GM21786 (cell line): ENCODE measurements around the gene FEV.

ENCODE experiments used
- ATAC-seq: cut with Tn5 transposase; IDR thresholded peaks from one replicate; pipeline ENCODE4 v1.9.1; 2021; ENCODE audit not compliant: unreplicated experiment

FEV gene

GRCh38 chr2:218993345-218994315, 8.6 kb upstream of the FEV start, which contains the start of gene CRYBA2:
Gene CRYBA2 (minus strand): TSS chr2:218993422. CDS start chr2:218993176, 246 bp downstream.
- no peak for ATAC-seq

GRCh38 chr2:218992703-218993344, 7.8 kb upstream of the FEV start:
- no peak for ATAC-seq

- no peak for ATAC-seq
Measured at GRCh38 chr2:218992196-218992595, 7.2 kb upstream of the FEV start.

GRCh38 chr2:218991674-218992168, 6.7 kb upstream of the FEV start:
- ATAC-seq: no peak

DNA sequence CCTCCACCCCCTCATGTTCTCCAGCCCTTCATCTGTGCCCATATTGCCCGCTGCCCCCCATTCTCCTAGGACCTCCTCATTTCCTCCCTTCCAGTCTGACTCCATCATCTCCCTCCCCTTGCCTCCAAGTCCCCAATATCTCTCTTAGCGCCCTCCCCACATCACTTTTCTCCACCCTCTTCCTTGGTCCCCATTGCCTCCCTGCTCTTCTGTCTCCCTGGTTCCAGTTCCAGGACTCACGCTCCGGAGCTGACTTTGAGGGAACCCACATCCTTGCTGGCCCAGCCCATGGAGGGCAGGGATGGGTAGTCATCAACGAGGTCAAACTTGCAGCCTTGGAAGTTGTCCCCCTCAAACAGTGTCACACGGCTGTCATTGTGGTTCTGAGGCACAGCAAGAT, 5.6 kb upstream of the FEV start:
- no peak for ATAC-seq

- no peak for ATAC-seq
Measured at GRCh38 chr2:218990052-218990451, 5.1 kb upstream of the FEV start.

- no peak for ATAC-seq
Measured at GRCh38 chr2:218988650-218989049, 3.7 kb upstream of the FEV start.

DNA sequence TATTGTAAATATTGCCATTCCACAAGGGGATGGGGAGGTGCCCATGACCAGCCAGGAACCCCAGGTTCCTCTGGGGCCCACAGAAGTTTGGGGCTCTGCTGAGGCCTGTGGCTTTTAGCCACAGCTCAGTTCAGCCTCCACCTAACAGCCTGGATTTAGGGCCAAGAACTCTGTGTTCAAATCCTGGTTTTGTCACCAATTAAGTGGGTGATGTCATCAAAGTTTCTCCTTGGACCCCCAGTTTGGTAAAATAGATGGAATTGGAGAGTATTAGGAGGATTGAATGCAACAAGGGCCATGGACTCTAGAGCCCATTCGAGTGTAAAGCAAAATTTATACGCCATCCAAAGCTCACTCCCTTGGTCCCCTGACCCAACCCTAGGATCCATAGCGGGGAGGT, 3.2 kb upstream of the FEV start:
- ATAC-seq: no peak

DNA sequence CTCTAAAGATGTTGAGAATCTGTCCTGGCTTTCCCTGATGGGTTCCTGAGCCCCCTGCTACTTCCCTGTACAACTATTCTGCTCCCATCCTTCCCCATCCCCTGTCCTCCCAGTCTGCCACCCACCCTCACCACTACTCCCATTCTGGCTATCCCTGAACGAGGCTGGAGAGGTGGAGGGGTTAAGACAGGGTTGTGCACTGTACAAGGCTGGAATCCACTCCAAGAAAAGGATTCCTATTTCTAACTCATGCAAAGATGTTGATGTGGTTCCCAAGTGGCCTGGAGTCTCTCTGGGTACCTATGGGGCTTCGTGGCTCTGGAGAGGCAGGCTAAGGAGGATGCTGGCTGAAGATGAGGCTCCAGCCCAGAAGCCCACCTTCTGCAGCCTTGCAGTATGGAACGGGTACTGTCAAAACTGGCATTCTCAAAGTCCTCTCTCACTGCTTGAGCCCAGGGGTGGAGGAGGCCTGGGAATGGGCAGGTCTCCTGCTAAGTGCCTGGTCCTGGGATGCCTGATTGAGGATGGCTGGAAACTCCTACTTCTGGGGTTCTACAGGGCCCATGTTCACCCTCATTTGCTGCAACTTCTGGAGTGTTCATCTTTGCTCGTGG, 1.3 kb upstream of the FEV start:
- no peak for ATAC-seq

DNA sequence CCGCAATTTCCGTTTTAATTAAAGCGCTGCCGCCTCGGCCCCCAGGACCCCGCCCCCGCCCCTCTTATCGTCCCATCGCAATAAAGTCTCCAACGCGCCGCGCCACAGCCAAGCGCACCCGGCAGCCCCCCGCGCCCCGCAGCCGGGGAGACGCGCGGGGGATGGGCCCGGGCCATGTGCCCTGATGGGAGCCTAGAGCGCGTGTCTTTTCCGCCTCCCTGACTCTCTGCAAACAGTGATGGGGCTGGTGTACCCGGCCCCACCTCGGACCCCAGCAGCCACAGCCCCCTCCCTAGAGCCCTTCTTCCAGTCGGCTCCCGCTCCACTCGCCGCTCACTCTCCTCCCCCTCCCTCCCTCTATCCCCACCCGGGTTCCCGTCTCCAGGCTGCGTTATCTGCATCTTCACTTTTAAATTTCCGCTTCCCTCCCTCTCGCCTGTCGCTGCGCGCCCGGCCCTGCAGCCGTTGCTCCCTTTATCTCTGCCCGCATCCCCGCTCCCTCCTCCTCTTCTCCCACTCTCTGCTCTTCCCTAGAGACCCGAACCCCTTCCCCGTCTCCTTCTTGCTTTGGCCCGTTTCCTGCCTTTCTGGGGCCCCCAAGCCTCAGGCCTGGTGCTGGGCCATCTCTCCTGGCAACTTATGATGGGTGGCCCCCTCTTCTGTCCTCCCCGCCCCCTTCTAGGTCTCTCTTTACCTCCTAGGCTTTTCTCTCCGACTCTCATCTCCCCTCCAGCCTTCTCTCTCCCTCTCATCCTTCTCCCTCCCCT, 524 bp upstream of the FEV start:
- no peak for ATAC-seq

GRCh38 chr2:218984239-218985020, 554 bp downstream of the FEV start:
- no peak for ATAC-seq

DNA sequence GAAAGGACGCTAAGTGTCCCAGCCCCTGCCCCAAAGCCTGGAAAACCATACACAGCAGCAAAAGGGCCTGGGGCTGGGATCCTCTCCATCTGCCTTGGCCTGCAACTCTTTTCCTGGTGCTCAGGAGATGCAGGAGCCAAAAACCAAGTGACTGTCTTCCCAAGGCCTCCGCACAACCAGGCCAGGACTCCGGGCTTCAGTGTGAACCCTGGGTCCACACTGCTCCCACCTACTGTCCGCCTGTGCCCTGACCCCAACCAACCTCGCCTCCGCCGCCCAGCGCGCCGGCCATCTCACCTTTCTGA, 1.1 kb downstream of the FEV start:
- no peak for ATAC-seq

DNA sequence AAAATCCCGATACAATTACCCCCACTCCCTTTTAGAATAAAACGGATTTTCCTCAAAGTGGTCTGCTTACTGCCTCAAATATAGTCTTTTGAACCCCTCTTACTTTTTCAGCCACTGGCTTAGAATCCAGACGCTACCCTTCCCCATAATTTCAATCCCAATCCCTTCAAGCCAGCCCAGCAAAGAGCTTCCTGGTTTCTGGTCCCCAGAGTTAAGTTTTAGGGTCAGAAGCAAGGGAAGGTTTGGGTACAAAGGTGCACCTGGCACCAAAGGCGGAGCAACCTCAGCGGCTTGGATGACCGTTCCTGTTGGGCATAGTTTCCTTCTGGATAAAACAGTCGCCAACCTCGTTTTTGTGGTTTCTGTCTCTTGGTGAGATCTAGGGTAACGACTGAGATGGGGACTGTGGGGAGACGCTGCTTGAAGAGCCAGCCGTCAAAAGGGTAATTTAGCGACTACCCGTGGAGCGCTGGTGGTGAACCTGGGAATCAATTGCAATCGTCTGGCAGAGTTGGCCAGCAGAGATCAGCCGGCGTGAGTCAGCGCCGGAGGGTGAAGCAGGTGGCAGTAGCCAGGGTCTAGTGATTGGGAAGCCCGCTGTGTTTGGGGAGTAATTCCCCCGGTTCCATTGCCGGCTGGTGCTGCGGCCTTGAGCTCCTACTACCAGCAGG, 1.6 kb downstream of the FEV start:
- no peak for ATAC-seq

DNA sequence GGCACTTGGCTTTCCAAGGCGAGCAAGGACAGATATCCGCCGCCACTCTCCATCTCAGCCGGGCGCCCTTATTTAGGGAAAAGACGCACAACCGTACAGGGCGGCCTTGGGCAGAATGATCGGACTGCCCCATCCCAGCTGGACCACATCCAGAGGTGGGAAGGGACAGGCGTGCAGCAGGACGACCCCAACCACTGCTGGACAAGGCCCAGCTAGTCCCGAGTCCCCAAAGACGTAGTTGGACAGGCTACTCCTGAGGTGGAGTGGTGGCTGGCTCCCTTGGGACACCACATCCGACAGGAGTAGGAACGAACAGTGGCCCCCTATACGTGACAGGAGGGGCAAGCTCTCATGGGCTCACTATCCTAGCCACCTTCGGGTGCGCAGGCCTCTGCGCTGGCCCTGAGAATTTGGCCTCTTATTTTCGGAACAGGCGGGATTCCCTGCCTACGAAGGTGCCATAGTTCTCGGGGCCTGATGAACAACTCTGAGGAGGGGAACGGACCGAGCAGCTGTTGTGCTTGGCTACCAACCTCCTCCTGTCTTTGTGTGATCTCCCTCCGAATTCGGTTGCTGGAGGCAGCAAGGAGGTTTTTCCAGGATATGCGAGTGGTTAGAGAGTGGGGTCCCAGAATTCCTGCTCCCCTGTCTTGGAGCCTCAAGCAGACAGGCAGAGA, 2.3 kb downstream of the FEV start:
- ATAC-seq: no peak

GRCh38 chr2:218981881-218982585, 3.0 kb downstream of the FEV start:
- no peak for ATAC-seq

- no peak for ATAC-seq
Measured at GRCh38 chr2:218981390-218981880, 3.5 kb downstream of the FEV start.

DNA sequence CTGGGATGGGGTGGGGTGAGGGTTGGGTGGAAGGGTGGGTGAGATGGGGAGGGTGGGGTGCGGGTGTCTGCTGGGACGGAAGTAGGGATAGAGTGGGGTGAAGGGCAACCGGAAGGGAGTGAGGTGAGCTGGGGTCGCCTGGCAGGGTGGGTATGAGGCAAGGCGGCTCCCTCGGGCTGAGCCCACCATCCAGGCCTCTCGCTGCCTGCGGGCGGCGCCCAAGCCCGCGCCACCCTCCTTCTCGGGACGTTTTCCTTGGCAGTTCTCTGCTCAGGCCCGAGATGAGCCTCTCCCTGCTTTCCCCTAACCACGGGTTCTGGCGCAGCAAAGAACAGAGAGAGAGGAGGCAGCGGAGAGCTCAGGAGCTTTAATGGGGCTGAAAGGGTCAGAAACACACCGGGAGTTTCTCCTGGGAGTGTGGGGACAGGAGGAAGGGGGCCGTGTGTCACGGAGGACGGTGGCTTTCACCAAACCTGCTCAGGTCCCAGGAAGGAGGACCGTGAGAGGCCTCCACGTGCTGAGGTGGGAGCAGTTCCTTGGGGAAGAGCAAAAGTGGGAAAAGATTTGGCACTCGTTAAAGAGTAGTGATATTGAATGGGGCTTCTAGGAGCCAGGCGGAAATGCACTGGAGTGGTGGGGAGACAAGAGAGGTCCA, 4.1 kb downstream of the FEV start:
- no peak for ATAC-seq
